Activated CD8-positive, alpha-beta T cell treated with anti-CD3 and anti-CD28 coated beads for 36 hours (primary cell): ENCODE data around the gene ADAMTS17. TPM values are rescaled to one million over a fixed set of nuclear protein-coding genes. Genes with fewer than 3 reads are reported as not detected.

Experiments used
- ATAC-seq: fragments of 200-7000 bp; cut with Tn5 transposase; one replicate; pipeline ENCODE4 v1.10.0; 2021; ENCODE audit warnings: mild to moderate bottlenecking, moderate library complexity
- CTCF ChIA-PET: fragments of 350-600 bp; sonication (Branson Sonifier 250); formaldehyde crosslinking; loops from one replicate; lab custom pipeline; 2021; ENCODE audit warnings: antibody characterized with exemption; lab: Charles Lee
- POLR2A ChIA-PET: fragments of 350-600 bp; sonication (Branson Sonifier 250); formaldehyde crosslinking; loops from one replicate; lab custom pipeline; 2021; ENCODE audit warnings: antibody characterized with exemption; lab: Charles Lee
- DNase-seq: peaks from one replicate; pipeline ENCODE4 v3.0.0-alpha.2; 2020
- H3K27ac Mint-ChIP-seq: one replicate; pipeline ENCODE4 v1.8.0; 2021; ENCODE audit warnings: mild to moderate bottlenecking, mixed read lengths
- H3K27me3 Mint-ChIP-seq: one replicate; pipeline ENCODE4 v1.8.0; 2021; ENCODE audit warnings: mixed read lengths
- H3K36me3 Mint-ChIP-seq: one replicate; pipeline ENCODE4 v1.8.0; 2021; ENCODE audit warnings: low read depth, mixed read lengths
- H3K4me1 Mint-ChIP-seq: one replicate; pipeline ENCODE4 v1.8.0; 2021; ENCODE audit warnings: low read depth, mixed read lengths
- H3K4me3 Mint-ChIP-seq: one replicate; pipeline ENCODE4 v1.8.0; 2021; ENCODE audit warnings: mild to moderate bottlenecking, moderate library complexity, mixed read lengths
- H3K9me3 Mint-ChIP-seq: one replicate; pipeline ENCODE4 v1.8.0; 2021; ENCODE audit warnings: mixed read lengths
- CTCF ChIP-seq: fragments of 200-600 bp; IDR thresholded peaks from one replicate; pipeline ENCODE4 v1.8.0; 2022; ENCODE audit warnings: antibody characterized with exemption, mild to moderate bottlenecking
- intact Hi-C: fragments of 100-400 bp; cut with micrococcal nuclease; formaldehyde crosslinking; loops from one replicate; pipeline ENCODE4 v1.10.0; 2022
- total RNA-seq, 2 experiments: library from RNA; stranded (reverse); gene quantifications; one replicate each; pipeline ENCODE4 v1.2.3, GENCODE V29; 2021

ADAMTS17 gene
- total RNA-seq, 2 experiments from 2014 or later = 0.60 to 1.5 TPM

GRCh38 chr15:100036015-100036414 lies 305.8 kb downstream of the ADAMTS17 start:
- H3K4me1 Mint-ChIP-seq = no peaks in the 10 kb centered on the region
- H3K36me3 Mint-ChIP-seq = no peaks in the 10 kb centered on the region
- CTCF ChIA-PET = no interaction called here
- H3K27ac Mint-ChIP-seq = no peak overlapping the region
- H3K27me3 Mint-ChIP-seq = no peaks in the 10 kb centered on the region
- no peak for DNase-seq
- POLR2A ChIA-PET = no interaction called here
- H3K9me3 Mint-ChIP-seq = no peaks in the 10 kb centered on the region
- H3K4me3 Mint-ChIP-seq = no peak overlapping the region
- no peak for ATAC-seq
- no peak for TF ChIP-seq CTCF
- intact Hi-C loops = no loop called here

- H3K36me3 Mint-ChIP-seq = no peaks in the 10 kb centered on the region
- POLR2A ChIA-PET = no interaction called here
- no peak overlapping the region for H3K4me3 Mint-ChIP-seq
- DNase-seq (no peak), ATAC-seq (no peak)
- CTCF ChIA-PET = no interaction called here
- H3K4me1 Mint-ChIP-seq = no peaks in the 10 kb centered on the region
- H3K9me3 Mint-ChIP-seq = no peaks in the 10 kb centered on the region
- intact Hi-C loops = no loop called here
- TF ChIP-seq CTCF = no peak
- H3K27ac Mint-ChIP-seq = no peak overlapping the region
- no peaks in the 10 kb centered on the region for H3K27me3 Mint-ChIP-seq
Observed at GRCh38 chr15:100034191-100034590, 307.6 kb downstream of the ADAMTS17 start.

- intact Hi-C loops = no loop called here
- POLR2A ChIA-PET = no interaction called here
- H3K36me3 Mint-ChIP-seq = peaks cover 6% of the 10 kb centered on the region
- no peaks in the 10 kb centered on the region for H3K27me3 Mint-ChIP-seq
- CTCF ChIA-PET = no interaction called here
- H3K9me3 Mint-ChIP-seq = peaks cover 6% of the 10 kb centered on the region
- no peak for TF ChIP-seq CTCF
- DNase-seq (no peak), ATAC-seq (no peak)
- no peaks in the 10 kb centered on the region for H3K4me1 Mint-ChIP-seq
- no peak overlapping the region for H3K27ac Mint-ChIP-seq
- H3K4me3 Mint-ChIP-seq = no peak overlapping the region
Observed at GRCh38 chr15:100033140-100033857, 308.5 kb downstream of the ADAMTS17 start.

- ATAC-seq (no peak), DNase-seq (no peak)
- no peak for TF ChIP-seq CTCF
- Mint-ChIP-seq H3K4me3 (no peak overlapping the region), H3K36me3 (peaks cover 12% of the 10 kb centered on the region), H3K9me3 (peaks cover 14% of the 10 kb centered on the region), H3K27ac (no peak overlapping the region), H3K4me1 (no peaks in the 10 kb centered on the region), H3K27me3 (no peaks in the 10 kb centered on the region)
- ChIA-PET CTCF (interaction anchor here (0.7 kb wide), 1 partner anchor 71 kb away, joined by 3 read pairs; no protein-coding TSS in a partner anchor), POLR2A (no interaction called here)
- intact Hi-C loops = no loop called here
Observed at GRCh38 chr15:100032358-100033085, 309.3 kb downstream of the ADAMTS17 start.
